HG02623 (cell line): ENCODE data around the gene WNT4.

ENCODE experiments used
- ATAC-seq: cut with Tn5 transposase; IDR thresholded peaks from one replicate; pipeline ENCODE4 v1.9.1; 2021; ENCODE audit warnings: moderate library complexity; ENCODE audit not compliant: unreplicated experiment

The WNT4 gene

GRCh38 chr1:22132517-22133235 is 10.2 kb downstream of the WNT4 start:
- no peak for ATAC-seq

GRCh38 chr1:22131875-22132486 is 10.9 kb downstream of the WNT4 start:
- no peak for ATAC-seq

- no peak for ATAC-seq
Measured at GRCh38 chr1:22131062-22131461, 11.8 kb downstream of the WNT4 start.

DNA sequence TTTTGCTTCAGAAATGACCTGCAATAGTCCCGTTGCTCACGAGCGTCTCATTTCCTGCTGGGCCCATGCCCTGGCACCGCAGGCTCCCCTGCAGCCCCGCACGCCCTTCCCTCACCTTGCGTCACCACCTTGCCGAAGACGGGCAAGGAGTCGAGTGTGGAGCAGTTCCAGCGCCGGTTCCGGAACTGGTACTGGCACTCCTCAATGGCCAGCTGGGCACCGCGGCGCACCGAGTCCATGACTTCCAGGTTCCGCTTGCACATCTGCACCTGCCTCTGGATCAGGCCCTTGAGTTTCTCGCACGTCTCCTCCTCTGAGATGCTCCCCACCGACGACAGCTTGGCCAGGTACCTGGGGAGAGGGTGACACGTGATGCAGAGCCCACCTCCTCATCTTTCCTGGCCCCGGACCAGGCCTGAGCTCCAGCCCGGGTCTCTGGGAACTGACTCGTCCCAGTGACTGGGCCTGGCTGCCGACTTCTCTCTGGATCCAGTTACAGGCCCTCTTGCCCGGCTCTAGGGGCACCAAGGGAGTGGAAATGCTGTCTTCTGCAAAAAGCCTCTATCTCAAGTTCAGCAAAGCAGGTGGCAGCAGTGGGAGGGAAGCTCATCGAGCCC is 13.3 kb downstream of the WNT4 start:
- ATAC-seq = no peak

DNA sequence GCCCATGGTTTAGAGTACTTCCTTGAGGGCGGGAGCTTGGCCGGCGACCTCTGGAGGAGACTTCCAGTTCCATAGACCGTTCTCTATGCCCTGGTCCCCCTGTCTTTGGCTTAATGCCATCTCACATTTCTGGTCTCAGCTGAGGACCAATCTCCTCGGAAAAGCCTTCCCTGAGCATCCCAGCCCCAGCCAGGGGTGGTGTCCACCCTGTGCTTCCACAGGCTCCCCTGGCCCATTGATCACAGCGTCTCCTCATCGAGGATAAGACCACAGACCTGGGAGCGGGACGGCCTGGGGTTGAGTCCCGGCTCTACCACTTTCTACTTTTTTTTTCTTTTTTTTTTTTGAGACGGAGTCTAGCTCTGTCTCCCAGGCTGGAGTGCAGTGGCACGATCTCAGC is 14.5 kb downstream of the WNT4 start:
- no peak for ATAC-seq

DNA sequence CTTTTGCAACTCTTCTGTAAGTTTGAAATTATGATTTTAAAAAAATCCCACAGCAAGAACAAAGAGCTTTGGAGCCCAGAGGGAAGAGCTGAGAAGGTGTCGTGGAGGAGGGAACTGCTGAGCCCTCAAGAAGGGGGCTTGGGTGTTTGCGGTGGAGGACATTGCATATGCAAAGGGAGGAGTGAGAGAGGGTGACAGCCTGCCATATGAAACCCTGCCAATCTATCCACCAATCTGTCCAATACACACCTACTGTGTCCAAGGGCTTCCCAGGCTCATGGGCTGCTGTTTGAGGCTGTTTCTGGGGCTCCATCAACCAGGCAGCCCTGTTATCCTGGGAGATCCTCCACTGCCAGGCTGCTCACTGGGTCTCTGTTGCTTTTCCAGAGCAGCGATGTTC is 15.2 kb downstream of the WNT4 start:
- ATAC-seq = no peak

DNA sequence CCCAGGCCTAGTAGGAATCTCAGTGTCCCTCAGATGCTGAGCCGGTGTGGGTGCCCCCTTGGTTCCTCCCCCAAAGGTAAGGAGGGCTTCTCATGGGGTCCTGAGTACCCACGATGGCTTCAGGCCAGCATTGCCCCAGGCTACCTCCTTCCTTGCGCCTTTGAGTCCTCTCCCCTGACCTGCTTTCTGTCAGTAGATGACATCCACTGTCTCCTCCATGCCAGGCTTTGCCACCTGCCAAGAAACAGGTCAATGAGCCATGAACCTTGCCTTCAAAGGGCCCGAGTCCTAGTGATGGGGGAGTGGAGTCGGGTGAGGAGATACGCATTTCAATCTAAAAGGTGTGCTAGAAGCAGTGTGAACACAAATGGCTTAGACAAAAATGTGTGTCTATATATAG is 15.6 kb downstream of the WNT4 start:
- ATAC-seq = no peak

DNA sequence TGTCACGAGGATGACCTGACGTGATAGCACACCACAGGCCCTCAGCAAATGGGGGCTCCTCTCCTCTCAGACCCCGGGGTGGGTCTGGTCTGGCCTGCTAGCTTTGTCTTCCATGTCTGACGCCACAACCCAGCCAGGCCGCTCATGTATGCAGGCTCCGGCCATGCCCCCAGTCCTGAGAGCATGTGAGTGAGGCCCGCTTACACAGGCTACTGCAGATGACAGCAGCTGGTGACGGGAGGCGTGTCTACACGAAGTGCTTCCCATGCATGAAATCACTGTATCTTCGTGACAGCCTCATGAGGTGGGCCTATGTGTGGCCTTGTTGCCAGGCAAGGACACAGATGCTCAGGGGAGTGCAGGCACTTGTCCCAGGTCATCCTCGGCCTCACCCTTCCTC is 16.4 kb downstream of the WNT4 start:
- ATAC-seq = no peak

- ATAC-seq = no peak
Measured at GRCh38 chr1:22124592-22125229, 18.2 kb downstream of the WNT4 start.

DNA sequence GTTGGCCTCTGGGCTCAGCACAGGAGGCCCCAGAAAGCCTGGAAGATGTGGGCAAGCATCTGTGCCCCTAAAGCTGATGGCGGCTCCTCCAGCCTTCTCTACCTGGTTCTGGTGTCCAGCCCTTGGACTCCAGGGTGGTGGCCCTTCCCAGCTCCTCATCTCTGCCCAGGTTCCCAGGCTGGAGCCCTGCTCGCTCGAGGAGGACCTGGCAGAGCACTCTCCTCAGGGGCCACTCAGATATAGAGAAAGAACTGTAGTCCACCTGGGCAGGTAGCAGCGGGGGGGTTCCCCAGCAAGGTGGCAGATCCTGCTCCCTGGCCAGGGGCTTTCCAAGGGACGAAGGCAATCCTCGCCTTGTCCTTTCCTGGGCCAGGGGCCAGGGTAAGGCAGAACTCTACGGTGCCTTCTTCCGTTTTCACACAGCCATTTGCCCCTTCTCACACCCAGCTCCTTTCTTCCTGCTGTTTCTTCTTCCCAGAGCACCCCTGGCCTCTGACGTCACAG is 18.9 kb downstream of the WNT4 start:
- no peak for ATAC-seq

- no peak for ATAC-seq
Measured at GRCh38 chr1:22123071-22123390, 19.9 kb downstream of the WNT4 start.

GRCh38 chr1:22122273-22123070 is 20.4 kb downstream of the WNT4 start:
- ATAC-seq = no peak

- ATAC-seq = no peak
Measured at GRCh38 chr1:22121421-22121911, 21.4 kb downstream of the WNT4 start.

- ATAC-seq = no peak
Measured at GRCh38 chr1:22120469-22120790, 22.5 kb downstream of the WNT4 start.

DNA sequence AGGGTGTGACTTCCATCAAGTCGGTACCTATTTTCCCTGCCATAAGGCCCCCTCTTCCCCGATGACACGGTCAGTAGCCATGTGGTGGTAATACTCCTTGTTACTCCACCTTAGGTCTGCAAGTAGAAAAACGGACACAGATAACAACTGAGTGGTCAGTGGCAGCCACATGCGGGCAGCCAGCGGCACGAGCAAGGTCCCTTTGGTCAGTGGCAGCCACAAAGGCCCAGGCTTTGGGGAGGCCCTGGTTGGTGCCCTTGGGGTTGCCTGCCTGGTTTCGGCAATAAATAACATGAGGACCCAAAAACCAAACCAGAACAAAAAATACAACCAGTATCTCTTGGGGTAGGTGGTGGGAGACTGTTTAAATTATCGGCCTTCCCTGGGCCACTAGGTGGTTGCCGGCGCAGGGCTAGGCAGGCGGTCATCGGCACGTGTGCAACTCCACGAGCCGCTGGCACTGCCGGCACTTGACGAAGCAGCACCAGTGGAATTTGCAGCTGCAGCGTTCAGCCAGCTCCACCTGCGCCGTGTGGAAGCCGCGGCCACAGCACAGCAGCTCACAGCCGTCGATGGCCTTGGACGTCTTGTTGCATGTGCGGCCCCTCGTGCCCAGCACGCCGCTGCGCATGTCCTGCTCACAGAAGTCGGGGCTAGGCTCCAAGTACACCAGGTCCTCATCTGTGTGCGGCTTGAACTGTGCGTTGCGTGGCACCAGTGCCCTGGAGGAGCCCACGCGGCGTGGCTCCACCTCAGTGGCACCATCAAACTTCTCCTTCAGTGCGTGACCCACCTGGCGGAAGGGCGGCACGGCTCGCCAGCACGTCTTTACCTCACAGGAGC is 23.1 kb downstream of the WNT4 start:
- ATAC-seq = no peak

DNA sequence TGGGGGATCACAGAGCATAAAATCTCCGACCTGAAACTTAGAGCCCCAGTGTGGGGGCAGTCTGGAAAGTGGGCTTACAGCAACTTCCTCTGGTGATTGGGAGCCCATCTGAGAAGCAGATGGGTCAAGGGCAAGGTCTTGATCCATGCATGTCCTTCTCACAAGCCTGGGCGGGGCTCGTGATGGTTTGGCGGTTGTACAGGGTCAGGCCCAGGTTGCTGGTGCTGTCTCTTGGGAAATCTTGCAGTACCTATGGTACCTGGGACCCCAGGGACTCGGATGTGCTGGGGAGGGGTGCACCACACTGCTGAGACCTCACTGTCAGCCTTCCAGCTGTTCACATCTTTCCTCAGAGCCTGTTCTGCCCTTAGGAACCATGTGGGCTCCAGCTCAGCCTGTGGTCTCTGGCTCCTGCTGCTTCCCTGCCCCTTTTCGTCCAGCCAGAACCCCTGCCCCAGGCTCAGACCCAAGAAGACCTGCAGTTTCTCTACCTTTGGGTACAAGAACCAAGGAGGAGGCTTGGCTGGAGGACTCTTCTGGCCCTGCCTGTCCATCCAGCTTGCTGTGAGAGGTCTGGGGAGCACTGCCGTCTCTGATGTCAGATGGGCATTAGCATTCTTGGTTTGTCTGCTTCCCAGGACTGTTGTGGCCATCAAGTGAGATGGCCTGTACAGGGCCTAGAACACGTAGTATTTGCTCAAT is 24.5 kb downstream of the WNT4 start:
- ATAC-seq = no peak

DNA sequence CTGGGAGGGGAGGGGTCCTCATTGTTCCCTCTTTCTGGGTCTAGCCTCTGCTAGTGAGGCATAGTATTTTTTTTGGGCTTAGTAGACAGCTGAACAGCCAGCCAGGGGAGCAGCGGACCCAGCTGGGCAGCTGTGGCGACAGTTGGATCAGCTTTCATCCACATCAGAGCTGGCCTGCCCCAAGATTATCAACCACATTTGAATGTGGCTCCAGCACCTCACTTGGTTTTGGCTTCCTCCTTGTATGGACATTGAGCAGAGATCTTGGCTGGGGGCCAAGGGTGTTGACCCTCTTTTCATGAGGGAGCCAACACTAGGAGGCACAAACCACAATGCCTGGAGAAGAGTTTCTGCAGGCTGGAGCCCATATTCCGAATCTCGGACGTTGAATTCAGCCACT is 25.0 kb downstream of the WNT4 start:
- no peak for ATAC-seq

- no peak for ATAC-seq
Measured at GRCh38 chr1:22117238-22117637, 25.7 kb downstream of the WNT4 start.

DNA sequence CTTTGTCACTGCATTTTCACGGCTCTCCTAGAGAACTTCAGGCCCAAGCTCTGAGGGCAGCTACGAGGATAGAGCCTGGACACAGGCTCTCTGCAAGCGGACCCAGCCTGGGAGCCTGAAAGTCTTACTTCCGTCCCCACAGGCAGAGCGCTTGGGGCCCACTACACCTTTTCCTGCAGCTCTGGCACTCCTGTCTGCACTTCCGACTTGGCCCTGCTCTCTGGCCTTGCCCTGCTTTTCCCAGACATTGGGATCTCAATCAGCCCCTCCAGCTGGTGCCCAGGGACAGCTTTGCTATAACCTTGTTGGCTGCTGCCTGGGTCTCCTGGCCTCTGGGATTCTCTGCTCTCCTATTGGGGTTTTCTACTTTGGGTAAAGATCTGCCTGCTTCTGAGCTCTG is 27.6 kb downstream of the WNT4 start:
- no peak for ATAC-seq
